Measurements from ENCODE around the gene FGGY. TPM values are rescaled to one million over a fixed set of nuclear protein-coding genes. Genes with fewer than 3 reads are reported as not detected.

The FGGY gene
- total RNA-seq, 1 experiment from 2014 or later: 14.6 TPM

GRCh38 chr1:59390307-59390706 is 93.4 kb downstream of the FGGY start:
- 0 out of 2 replicates have a peak, but pooled peaks cover 5% of the 10 kb centered on the region for H3K4me1 ChIP-seq (ENCODE audit: insufficient read depth, low read length)
- no peak overlapping the region for H3K27ac ChIP-seq (ENCODE audit: insufficient read length, low read depth, low read length)
- Mint-ChIP-seq H3K36me3 (ENCODE audit: insufficient read depth in 1 of 3, low read depth in 3 of 3) (peaks cover 0 to 4% (median 0%) of the 10 kb centered on the region in 3 experiments; a peak in 1 of 7 replicates), H3K27ac (no peak overlapping the region; a peak in 1 of 7 replicates), H3K4me1 (peaks cover 29 to 43% of the 10 kb centered on the region in 2 experiments), H3K27me3 (ENCODE audit: low read depth) (peaks cover 2% of the 10 kb centered on the region; the same call in 1 of the 2 replicates), H3K4me3 (no peak overlapping the region), H3K9me3 (no peaks in the 10 kb centered on the region)
- H3K18ac ChIP-seq (ENCODE audit: insufficient read length, low read depth, low read length): no peak overlapping the region
- H4K20me1 ChIP-seq (ENCODE audit: control insufficient read depth, insufficient read depth, insufficient read length): no peaks in the 10 kb centered on the region
- no peaks in the 10 kb centered on the region for H3K27me3 ChIP-seq (ENCODE audit: insufficient read depth, low read length)
- no peak overlapping the region for H3K4ac ChIP-seq (ENCODE audit: low read depth, low read length)
- H4K8ac ChIP-seq (replicated peaks; ENCODE audit: insufficient read length, low read depth, low read length): no peak overlapping the region
- no peaks in the 10 kb centered on the region for H3K79me2 ChIP-seq (ENCODE audit: insufficient read depth, low read length)
- H4K91ac ChIP-seq (ENCODE audit: insufficient read length, low read depth, low read length): no peak overlapping the region
- DNase-seq: no peak
- no peak overlapping the region for H2BK20ac ChIP-seq (ENCODE audit: low read depth, low read length, poor library complexity, severe bottlenecking)
- TF ChIP-seq, protein P1, sequence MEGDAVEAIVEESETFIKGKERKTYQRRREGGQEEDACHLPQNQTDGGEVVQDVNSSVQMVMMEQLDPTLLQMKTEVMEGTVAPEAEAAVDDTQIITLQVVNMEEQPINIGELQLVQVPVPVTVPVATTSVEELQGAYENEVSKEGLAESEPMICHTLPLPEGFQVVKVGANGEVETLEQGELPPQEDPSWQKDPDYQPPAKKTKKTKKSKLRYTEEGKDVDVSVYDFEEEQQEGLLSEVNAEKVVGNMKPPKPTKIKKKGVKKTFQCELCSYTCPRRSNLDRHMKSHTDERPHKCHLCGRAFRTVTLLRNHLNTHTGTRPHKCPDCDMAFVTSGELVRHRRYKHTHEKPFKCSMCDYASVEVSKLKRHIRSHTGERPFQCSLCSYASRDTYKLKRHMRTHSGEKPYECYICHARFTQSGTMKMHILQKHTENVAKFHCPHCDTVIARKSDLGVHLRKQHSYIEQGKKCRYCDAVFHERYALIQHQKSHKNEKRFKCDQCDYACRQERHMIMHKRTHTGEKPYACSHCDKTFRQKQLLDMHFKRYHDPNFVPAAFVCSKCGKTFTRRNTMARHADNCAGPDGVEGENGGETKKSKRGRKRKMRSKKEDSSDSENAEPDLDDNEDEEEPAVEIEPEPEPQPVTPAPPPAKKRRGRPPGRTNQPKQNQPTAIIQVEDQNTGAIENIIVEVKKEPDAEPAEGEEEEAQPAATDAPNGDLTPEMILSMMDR (conservative IDR thresholded peaks at IDR 0.05): no peak
- H3T11ph ChIP-seq (ENCODE audit: low read length): no peak overlapping the region
- no peak overlapping the region for H2BK5ac ChIP-seq (ENCODE audit: insufficient read length, low read length)
- no peak overlapping the region for H2BK15ac ChIP-seq (ENCODE audit: low read depth, low read length)
- no peaks in the 10 kb centered on the region for H3K79me1 ChIP-seq (ENCODE audit: insufficient read depth, low read depth, low read length, poor library complexity, severe bottlenecking)
- H3K14ac ChIP-seq (ENCODE audit: insufficient read depth, low read length): no peak overlapping the region
- H2AK5ac ChIP-seq (ENCODE audit: insufficient read length, low read length): no peak overlapping the region
- no peak overlapping the region for H4K5ac ChIP-seq (ENCODE audit: insufficient read length, low read depth, low read length)
- no CpG with 5 or more reads among the region's 3 CpGs for WGBS (ENCODE audit: extremely low coverage, insufficient read length, low lambda C conversion rate)
- H3K56ac ChIP-seq (ENCODE audit: insufficient read length, low read depth, low read length): no peak overlapping the region
- H3K23me2 ChIP-seq (ENCODE audit: insufficient read length, low read depth, low read length, poor library complexity, severe bottlenecking): no peaks in the 10 kb centered on the region
- no peak overlapping the region for H2BK120ac ChIP-seq (ENCODE audit: low read depth, low read length, poor library complexity, severe bottlenecking)
- no peak overlapping the region for H3K23ac ChIP-seq (ENCODE audit: insufficient read length, low read depth, low read length)
- H2AFZ ChIP-seq (ENCODE audit: low read length): no peak overlapping the region
- H3K9ac ChIP-seq (ENCODE audit: extremely low read depth, insufficient read length, low read length): no peak overlapping the region
- H3K9me3 ChIP-seq (ENCODE audit: control insufficient read depth, low read depth, low read length): no peaks in the 10 kb centered on the region
- no peak overlapping the region for H3K4me2 ChIP-seq (ENCODE audit: insufficient read depth, insufficient read length, low read length)
- no peak overlapping the region for H2BK12ac ChIP-seq (ENCODE audit: insufficient read length, low read depth, low read length)
